IMR-90 (cell line): ENCODE results near the gene ANKRD16. TPM values are rescaled to one million over a fixed set of nuclear protein-coding genes. Genes with fewer than 3 reads are reported as not detected.

ENCODE experiments used
- ATAC-seq: fragments of 200-7000 bp; cut with Tn5 transposase; 2 replicates; pipeline ENCODE4 v1.9.1; 2020; ENCODE audit warnings: low read depth, mild to moderate bottlenecking, moderate library complexity
- BruUV-seq: library from RNA; stranded (reverse); fragments of 400-500 nt; replicated peaks from 2 replicates; lab custom pipeline; 2021; lab: Mats Ljungman, UMichigan
- CTCF ChIA-PET: fragments of 300-600 bp; formaldehyde crosslinking; extraction: SDS; loops from one replicate; lab custom pipeline; 2021; ENCODE audit warnings: antibody characterized with exemption; lab: Yijun Ruan, JAX
- POLR2A ChIA-PET: fragments of 300-600 bp; sonication (Branson Sonifier 250); formaldehyde crosslinking; loops from one replicate; lab custom pipeline; 2022; ENCODE audit warnings: antibody characterized with exemption; ENCODE audit not compliant: unreplicated experiment; lab: Charles Lee
- DNase-seq: peaks from one replicate; pipeline ENCODE4 v3.0.0; 2013
- H2AFZ ChIP-seq: replicated peaks from 2 replicates; pipeline ENCODE3; 2013; ENCODE audit warnings: low read length, mild to moderate bottlenecking; ENCODE audit not compliant: poor library complexity
- H2AK5ac ChIP-seq: 2 replicates; pipeline ENCODE4 v1.6.1; 2013; ENCODE audit warnings: low read depth, low read length, inconsistent platforms
- H2AK9ac ChIP-seq: replicated peaks from 2 replicates; pipeline ENCODE3; 2013; ENCODE audit warnings: mild to moderate bottlenecking, low read depth, low read length, moderate library complexity; ENCODE audit not compliant: poor library complexity
- H2BK120ac ChIP-seq: 2 replicates; pipeline ENCODE4 v1.6.1; 2013; ENCODE audit warnings: low read depth, low read length, inconsistent platforms
- H2BK15ac ChIP-seq: 3 replicates; pipeline ENCODE4 v1.6.1; 2013; ENCODE audit warnings: low read depth, low read length, inconsistent platforms
- H2BK20ac ChIP-seq: 2 replicates; pipeline ENCODE4 v1.6.1; 2013; ENCODE audit warnings: low read depth, mild to moderate bottlenecking, inconsistent platforms, low read length, moderate library complexity
- H2BK5ac ChIP-seq: 2 replicates; pipeline ENCODE4 v1.6.1; 2013; ENCODE audit warnings: mild to moderate bottlenecking, low read depth, low read length, inconsistent platforms; ENCODE audit not compliant: poor library complexity, severe bottlenecking
- H3K14ac ChIP-seq: replicated peaks from 2 replicates; pipeline ENCODE4 v1.6.1; 2013; ENCODE audit warnings: low read depth, low read length, inconsistent platforms
- H3K18ac ChIP-seq: 2 replicates; pipeline ENCODE4 v1.6.1; 2013; ENCODE audit warnings: low read depth, low read length, control low read depth
- H3K23ac ChIP-seq: 2 replicates; pipeline ENCODE4 v1.6.1; 2013; ENCODE audit warnings: low read depth, low read length, inconsistent platforms
- H3K27ac ChIP-seq: 2 replicates; pipeline ENCODE4 v1.5.1; 2013; ENCODE audit warnings: mild to moderate bottlenecking, control low read depth, low read length; ENCODE audit not compliant: insufficient read depth
- H3K27me3 ChIP-seq: 2 replicates; pipeline ENCODE4 v1.6.1; 2013; ENCODE audit warnings: low read length; ENCODE audit not compliant: control insufficient read depth, insufficient read depth
- H3K36me3 ChIP-seq: 2 replicates; pipeline ENCODE4 v1.6.1; 2013; ENCODE audit warnings: low read length, mixed read lengths; ENCODE audit not compliant: control insufficient read depth, insufficient read depth
- H3K4ac ChIP-seq: 2 replicates; pipeline ENCODE4 v1.6.1; 2013; ENCODE audit warnings: low read depth, low read length, inconsistent platforms
- H3K4me1 ChIP-seq: 2 replicates; pipeline ENCODE4 v1.6.1; 2013; ENCODE audit warnings: low read length, mixed read lengths; ENCODE audit not compliant: control insufficient read depth, insufficient read depth
- H3K4me2 ChIP-seq: 2 replicates; pipeline ENCODE4 v1.6.1; 2013; ENCODE audit warnings: low read depth, mild to moderate bottlenecking, control low read depth, low read length, moderate library complexity
- H3K4me3 ChIP-seq: 2 replicates; pipeline ENCODE4 v1.5.1; 2013; ENCODE audit warnings: low read depth, mild to moderate bottlenecking, control low read depth, low read length, moderate library complexity; ENCODE audit not compliant: insufficient read depth
- H3K56ac ChIP-seq: 2 replicates; pipeline ENCODE4 v1.6.1; 2013; ENCODE audit warnings: low read length, inconsistent platforms; ENCODE audit not compliant: insufficient read depth; ENCODE audit errors: extremely low read depth
- H3K79me1 ChIP-seq, 2 experiments: 2 replicates each; pipeline ENCODE4 v1.6.1; 2013; ENCODE audit warnings: low read length in 2 of 2, inconsistent platforms in 1 of 2, low read depth in 1 of 2
- H3K9ac ChIP-seq: 2 replicates; pipeline ENCODE4 v1.6.1; 2013; ENCODE audit warnings: low read depth, low read length, control low read depth
- H3K9me1 ChIP-seq: 2 replicates; pipeline ENCODE4 v1.6.1; 2013; ENCODE audit warnings: low read length, inconsistent platforms; ENCODE audit not compliant: insufficient read depth
- H3K9me3 ChIP-seq: 2 replicates; pipeline ENCODE4 v1.6.1; 2013; ENCODE audit warnings: low read length; ENCODE audit not compliant: control insufficient read depth, insufficient read depth
- H4K20me1 ChIP-seq: 2 replicates; pipeline ENCODE4 v1.6.1; 2013; ENCODE audit warnings: low read length, inconsistent platforms; ENCODE audit not compliant: insufficient read depth
- H4K5ac ChIP-seq: 2 replicates; pipeline ENCODE4 v1.6.1; 2013; ENCODE audit warnings: mild to moderate bottlenecking, low read depth, low read length, control low read depth
- H4K8ac ChIP-seq, 2 experiments: 2 replicates each; pipeline ENCODE4 v1.6.1; 2013; ENCODE audit warnings: low read depth in 2 of 2, low read length in 2 of 2, control low read depth in 1 of 2, inconsistent platforms in 1 of 2
- H4K91ac ChIP-seq: 2 replicates; pipeline ENCODE4 v1.6.1; 2013; ENCODE audit warnings: low read depth, low read length, inconsistent platforms; ENCODE audit not compliant: insufficient read depth
- BHLHE40 ChIP-seq: fragments of 150-350 bp; IDR thresholded peaks from 2 replicates; pipeline ENCODE4 v1.6.1; 2016; ENCODE audit warnings: mild to moderate bottlenecking, low read depth, low read length
- CHD1 ChIP-seq: IDR thresholded peaks from 2 replicates; pipeline ENCODE4 v1.6.1; 2012; ENCODE audit warnings: low read depth, low read length, improper control_type of control experiment
- FOS ChIP-seq: fragments of 150-350 bp; IDR thresholded peaks from 2 replicates; pipeline ENCODE4 v1.6.1; 2016; ENCODE audit warnings: low read depth, low read length
- RCOR1 ChIP-seq: IDR thresholded peaks from 2 replicates; pipeline ENCODE4 v1.6.1; 2012; ENCODE audit warnings: mild to moderate bottlenecking, low read length, improper control_type of control experiment; ENCODE audit not compliant: insufficient replicate concordance
- WGBS, 2 experiments: methylation state at CpG; one replicate each; pipeline versions ENCODE4 v1.1.5 to v1.1.7; 2013; ENCODE audit warnings: missing lambda C conversion rate in 2 of 2; ENCODE audit not compliant: insufficient read length in 1 of 2; ENCODE audit errors: extremely low coverage in 2 of 2; 5-methylcytosine and 5-hydroxymethylcytosine counted together
- dilution Hi-C: fragments of 300-500 bp; cut with HindIII; formaldehyde crosslinking; loops from one replicate; pipeline ENCODE4 v1.14.3; 2018; ENCODE audit warnings: low sequenced_read_pairs; ENCODE audit not compliant: unreplicated experiment
- in situ Hi-C: fragments of 300-500 bp; cut with MboI; formaldehyde crosslinking; loops from 3 replicates; pipeline ENCODE4 v1.14.3; 2019; ENCODE audit warnings: low sequenced_read_pairs, inconsistent platforms, mixed read lengths
- intact Hi-C: fragments of 100-400 bp; cut with micrococcal nuclease; formaldehyde crosslinking; loops from 2 replicates; pipeline ENCODE4 v1.10.0; 2022
- polyA plus RNA-seq, 3 experiments: library from polyadenylated mRNA; depleted of rRNA; stranded (reverse); fragments of >200 nt; gene quantifications; 2 replicates each; pipeline ENCODE4 v1.2.3, GENCODE V29; 2012; ENCODE audit warnings: low replicate concordance in 1 of 3
- total RNA-seq: library from RNA; depleted of rRNA; stranded (reverse); fragments of >200 nt; gene quantifications from 2 replicates; pipeline ENCODE4 v1.2.3, GENCODE V29; 2012

Gene ANKRD16
- total and polyA plus RNA-seq, 2 of the 4 experiments (the other 2 are of a cell fraction), result 5.1 to 5.7 TPM

DNA sequence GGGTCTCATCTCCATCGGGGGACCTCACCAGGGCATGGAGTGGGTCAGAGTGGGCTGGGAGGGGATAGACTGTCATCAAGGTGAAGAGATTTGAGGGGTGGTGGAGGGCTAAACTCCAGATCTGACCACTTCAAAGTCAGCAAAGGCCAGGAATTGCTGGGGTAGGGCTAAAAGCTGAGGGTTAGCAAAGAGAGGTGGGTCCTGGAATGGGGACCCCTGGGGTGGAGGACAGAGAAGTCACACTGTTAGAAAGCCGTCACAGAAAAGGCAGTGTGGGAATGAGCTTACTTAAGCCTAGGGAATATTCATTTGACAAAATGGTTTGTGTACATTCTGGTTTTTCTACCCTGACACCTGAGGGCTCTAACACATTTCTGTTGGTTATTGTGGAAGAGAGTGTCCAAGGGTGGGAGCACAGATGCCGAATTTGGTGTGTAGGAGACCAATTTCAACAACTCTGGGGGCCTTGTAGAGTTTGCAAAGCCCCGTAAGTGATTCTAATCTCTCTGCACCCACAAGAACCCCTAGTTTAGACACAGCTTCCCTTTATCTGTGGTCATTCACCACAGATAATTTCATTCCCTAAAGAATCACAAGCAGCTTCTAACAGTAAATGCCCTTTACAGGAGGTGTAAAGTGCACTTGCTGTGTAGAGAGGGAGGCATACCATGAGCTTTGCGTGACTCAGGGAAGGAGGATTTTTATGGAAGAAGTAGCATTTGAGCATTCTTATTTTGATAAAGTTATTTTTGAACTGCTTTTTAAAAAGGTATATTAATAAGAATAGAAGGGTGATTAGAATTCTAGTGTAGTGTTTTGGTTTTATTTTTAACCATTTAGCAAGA, 6.7 kb upstream of the ANKRD16 start:
- no peak overlapping the region for H3K23ac ChIP-seq
- no peak overlapping the region for H3K4me3 ChIP-seq
- H2BK5ac ChIP-seq, result no peak overlapping the region
- WGBS, 2 experiments, result 92% methylated on average over 2 of the region's 5 CpGs; no CpG with 5 or more reads in 1 of the 2 experiments
- intact Hi-C loops, result no loop called here
- peaks cover 4% of the 10 kb centered on the region for H3K9me3 ChIP-seq
- BruUV-seq, result no TSS peak
- no peaks in the 10 kb centered on the region for H3K27me3 ChIP-seq
- in situ Hi-C loops, result no loop called here
- H3K18ac ChIP-seq, result no peak overlapping the region
- peaks cover 52% of the 10 kb centered on the region for H4K20me1 ChIP-seq
- H3K9me1 ChIP-seq, result peaks cover 15% of the 10 kb centered on the region
- no peak overlapping the region for H4K8ac ChIP-seq
- no peak overlapping the region for H3K56ac ChIP-seq
- ATAC-seq, result no peak
- TF ChIP-seq CHD1, result no peak
- TF ChIP-seq FOS, result no peak
- no peak for TF ChIP-seq BHLHE40
- no peak for TF ChIP-seq RCOR1
- no peak overlapping the region for H2BK20ac ChIP-seq
- no peak overlapping the region for H3K9ac ChIP-seq
- H3K79me1 ChIP-seq, result peaks cover 45 to 81% of the 10 kb centered on the region in 2 experiments
- ChIA-PET POLR2A (no interaction called here), CTCF (no interaction called here)
- H3K27ac ChIP-seq, result no peak overlapping the region
- no peak overlapping the region for H2AFZ ChIP-seq
- dilution Hi-C loops, result no loop called here
- no peak overlapping the region for H3K4me2 ChIP-seq
- H2BK15ac ChIP-seq, result no peak overlapping the region
- no peak overlapping the region for H4K5ac ChIP-seq
- H3K14ac ChIP-seq, result no peak overlapping the region
- H2AK5ac ChIP-seq, result no peak overlapping the region
- no peak overlapping the region for H4K91ac ChIP-seq
- no peak overlapping the region for H2BK120ac ChIP-seq
- no peak overlapping the region for H2AK9ac ChIP-seq
- peaks cover 27% of the 10 kb centered on the region for H3K36me3 ChIP-seq
- peaks cover 2% of the 10 kb centered on the region; the same call in 1 of the 2 replicates for H3K4me1 ChIP-seq
- H3K4ac ChIP-seq, result no peak overlapping the region
- DNase-seq, result no peak
